ENCODE measurements around the gene TCEAL5.
A peak's percentile ranks its signal among the peaks of the same experiment; 100 is the strongest.
"Not testable (repeated sequence)": the region's sequence is repeated elsewhere in the genome, so short reads cannot be mapped to it uniquely, and the experiment has no call there.

Gene TCEAL5, protein sequence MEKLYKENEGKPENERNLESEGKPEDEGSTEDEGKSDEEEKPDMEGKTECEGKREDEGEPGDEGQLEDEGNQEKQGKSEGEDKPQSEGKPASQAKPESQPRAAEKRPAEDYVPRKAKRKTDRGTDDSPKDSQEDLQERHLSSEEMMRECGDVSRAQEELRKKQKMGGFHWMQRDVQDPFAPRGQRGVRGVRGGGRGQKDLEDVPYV

GRCh38 chrX:103276581-103277002, at the start of gene TCEAL5:
TSS of gene TCEAL5 (minus strand) at chrX:103276750. CDS start at chrX:103274563, 2,187 bp downstream.
- DNase-seq: peak; percentile 52

GRCh38 chrX:103311399-103311780, 34.8 kb upstream of the TCEAL5 start:
- DNase-seq: no peak

DNA sequence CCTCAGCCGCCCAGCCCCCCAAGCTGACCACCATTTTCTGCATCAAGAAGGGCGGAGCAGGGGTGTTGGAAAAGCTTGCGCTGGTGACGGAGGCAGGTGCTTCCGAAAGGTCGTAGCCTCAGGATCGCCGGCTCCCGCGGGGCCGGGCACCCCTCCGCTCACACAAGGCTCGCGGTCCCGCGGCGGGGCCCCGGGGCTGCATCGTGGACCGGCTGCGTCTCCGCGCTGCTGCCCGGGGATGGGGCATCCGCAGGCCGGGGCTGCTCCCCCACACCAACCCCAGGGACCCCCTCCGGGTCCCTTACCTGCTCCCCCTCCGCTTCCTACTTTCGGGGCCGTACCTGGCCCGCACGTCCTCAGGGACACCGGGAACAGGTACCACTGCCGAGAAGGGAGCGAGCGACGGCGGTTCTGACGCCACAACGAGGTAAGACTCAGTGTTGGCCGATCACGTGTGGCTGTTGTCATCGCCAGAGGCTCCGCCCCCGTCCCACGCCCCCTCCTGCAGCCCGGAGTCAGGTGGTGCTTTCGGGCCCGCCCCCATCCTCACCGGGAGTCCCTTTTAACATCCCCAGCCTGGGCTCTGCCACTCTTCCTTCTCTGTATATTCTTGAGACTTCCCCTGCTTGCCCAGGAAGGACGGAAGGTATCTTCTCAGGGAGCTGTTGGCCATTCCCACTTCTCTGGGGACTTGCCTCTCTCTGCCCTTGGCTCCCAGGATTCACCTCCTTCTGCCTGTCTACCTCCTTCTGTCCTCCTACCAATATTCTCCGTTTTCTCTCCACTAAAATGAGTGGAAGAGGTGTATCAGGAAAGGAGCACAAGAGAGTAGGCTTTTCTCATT, 34.2 kb upstream of the TCEAL5 start, which contains the start of gene BEX2:
Gene BEX2 (minus strand): TSS at position 436 of the 844 bp plus-strand sequence. CDS start 1,014 bp downstream, outside the sequence.
- peak; percentile 79 for DNase-seq

- peak; percentile 7 for DNase-seq
Observed at GRCh38 chrX:103309860-103310554, 33.5 kb upstream of the TCEAL5 start.

DNA sequence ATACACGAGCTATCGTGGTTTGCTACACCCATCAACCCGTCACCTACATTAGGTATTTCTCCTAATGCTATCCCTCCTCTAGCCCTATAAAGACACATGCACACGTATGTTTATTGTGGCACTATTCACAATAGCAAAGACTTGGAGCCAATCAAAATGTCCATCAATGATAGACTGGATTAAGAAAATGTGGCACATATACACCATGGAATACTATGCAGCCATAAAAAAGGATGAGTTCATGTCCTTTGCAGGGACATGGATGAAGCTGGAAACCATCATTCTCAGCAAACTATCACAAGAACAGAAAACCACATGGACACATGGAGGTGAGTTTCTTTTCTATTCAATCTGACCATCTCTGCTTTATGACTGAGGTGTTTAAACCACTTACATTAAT, 29.1 kb upstream of the TCEAL5 start:
- not testable (repeated sequence) for DNase-seq

- no peak for DNase-seq
Observed at GRCh38 chrX:103304705-103305104, 28.2 kb upstream of the TCEAL5 start.

DNA sequence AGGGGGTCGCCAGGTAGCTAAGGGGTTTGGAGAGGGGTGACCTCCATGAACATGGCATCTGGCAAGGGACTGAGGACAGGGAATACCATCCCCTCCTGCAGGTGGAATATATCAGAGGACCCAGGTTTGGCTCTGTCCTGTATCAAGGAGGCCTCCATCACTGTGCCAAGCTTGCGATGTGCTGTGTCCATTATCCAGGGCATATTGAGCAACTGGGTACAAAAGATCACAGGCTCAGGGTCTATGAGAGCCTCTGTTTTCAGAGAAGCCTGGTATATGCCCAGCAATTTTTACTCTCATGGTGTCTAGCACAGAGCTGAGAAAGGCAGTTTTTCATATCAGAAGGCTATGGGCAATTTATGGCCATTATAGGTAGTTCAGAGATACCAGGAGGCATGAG, 16.6 kb upstream of the TCEAL5 start:
- DNase-seq: no peak

GRCh38 chrX:103279624-103280023, 3.1 kb upstream of the TCEAL5 start:
- no peak for DNase-seq

DNA sequence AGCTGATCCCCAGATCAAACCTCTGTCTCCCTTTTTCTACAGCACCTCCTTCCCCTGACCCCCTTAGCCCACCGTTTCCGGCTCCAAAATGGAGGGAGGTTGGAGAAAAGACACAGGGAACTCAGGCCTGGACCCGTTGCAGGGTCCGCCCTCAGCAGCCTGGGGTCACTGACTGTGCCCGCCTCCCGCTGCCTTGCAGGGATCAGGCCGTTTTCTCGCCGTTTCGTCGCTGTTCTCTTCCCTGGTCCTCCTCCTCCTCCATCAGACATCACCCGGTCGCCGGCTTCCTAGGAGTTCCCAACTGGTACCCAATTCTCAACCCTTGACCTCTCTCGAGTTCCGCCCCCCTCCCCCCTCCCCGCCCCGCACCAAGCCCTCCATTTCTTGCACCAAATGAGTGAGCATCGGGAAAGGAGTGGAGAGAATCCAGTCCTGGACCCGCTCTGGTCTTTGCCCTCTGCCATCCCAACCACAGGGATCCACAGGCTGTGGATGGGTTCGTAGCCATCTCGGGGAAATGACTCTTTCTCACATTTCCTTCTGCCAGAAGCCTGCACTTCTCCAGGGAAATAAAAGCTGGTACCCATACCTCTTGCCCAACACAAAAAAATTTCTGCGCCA, 493 bp downstream of the TCEAL5 start:
- no peak for DNase-seq

DNA sequence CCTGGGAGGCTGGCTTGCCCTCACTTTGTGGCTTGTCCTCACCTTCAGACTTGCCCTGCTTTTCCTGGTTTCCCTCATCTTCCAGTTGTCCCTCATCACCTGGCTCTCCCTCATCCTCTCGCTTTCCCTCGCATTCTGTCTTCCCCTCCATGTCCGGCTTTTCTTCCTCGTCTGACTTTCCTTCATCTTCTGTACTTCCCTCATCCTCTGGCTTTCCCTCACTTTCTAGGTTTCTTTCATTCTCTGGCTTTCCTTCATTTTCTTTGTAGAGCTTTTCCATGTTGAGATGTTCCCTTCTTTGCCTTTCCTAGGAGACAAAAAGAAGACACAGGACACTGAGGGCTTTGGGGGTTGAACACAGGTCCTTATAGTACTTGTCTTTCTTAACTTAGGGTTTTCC, 2.3 kb downstream of the TCEAL5 start:
- no peak for DNase-seq

GRCh38 chrX:103258275-103258674, 18.3 kb downstream of the TCEAL5 start:
- no peak for DNase-seq

- DNase-seq: no peak
Observed at GRCh38 chrX:103256651-103257050, 19.9 kb downstream of the TCEAL5 start.

GRCh38 chrX:103254921-103255493, 21.5 kb downstream of the TCEAL5 start, which contains the start of gene TCEAL8:
TSS of gene TCEAL8 (minus strand) at chrX:103255155. CDS start at chrX:103253979, 1,176 bp downstream.
- DNase-seq: peak; percentile 83

GRCh38 chrX:103254171-103254824, 22.3 kb downstream of the TCEAL5 start:
- DNase-seq: peak; percentile 35

DNA sequence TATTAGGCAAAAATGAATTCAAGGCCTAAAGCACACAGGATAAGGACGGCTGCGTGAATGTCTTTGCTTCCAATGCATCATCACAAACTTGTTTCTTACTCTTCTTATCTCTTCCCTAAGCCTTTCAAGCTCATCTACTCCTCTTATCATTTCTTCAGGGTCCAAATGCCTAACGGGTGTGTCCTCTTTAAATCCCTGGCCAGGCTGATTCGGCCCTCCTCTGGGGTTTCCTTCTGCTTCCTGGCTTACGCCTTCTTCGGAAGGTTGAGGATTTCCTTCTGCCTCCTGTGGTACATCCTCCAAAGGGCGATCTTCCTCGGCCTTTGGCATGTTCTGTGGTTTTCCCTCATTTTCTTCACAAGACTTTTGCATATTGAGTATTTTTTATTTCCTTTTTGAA, 22.9 kb downstream of the TCEAL5 start:
- no peak for DNase-seq

DNA sequence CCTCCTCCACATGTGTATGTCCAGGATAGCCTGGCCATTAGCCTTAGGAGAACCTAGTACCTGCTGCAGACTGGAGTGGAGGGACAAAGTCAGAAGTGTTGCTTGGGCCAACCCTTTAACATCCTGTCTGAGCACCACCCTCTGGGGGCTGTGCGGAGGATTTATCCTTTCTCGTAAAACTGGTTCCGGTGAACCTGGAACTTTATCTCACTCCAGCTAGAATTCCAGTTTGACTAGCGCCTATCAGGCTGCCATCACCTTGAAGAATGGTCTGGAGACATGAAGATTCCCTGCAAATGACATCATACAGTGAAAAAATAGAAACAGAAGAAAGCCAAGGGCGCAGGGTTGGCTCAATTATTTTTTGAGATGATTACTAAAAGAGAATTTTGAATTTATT, 25.6 kb downstream of the TCEAL5 start:
- DNase-seq: no peak

DNA sequence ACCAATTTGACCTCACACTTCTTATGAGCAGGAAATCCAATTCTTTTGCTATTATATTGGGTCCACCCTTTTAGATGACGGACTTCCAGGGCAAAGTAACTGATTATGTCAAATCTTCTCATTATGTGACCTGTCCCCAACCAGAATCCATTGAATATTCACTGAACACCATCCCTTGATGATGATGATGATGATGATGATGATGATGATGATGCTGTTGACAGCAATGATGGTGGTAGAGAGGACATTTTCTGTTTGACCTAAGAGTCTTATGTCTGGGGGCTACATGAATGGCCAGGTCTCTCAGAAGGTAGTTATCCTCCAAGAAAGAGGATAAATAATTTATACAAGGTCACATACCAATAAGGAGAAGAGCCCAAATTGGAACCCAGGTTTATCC, 26.7 kb downstream of the TCEAL5 start:
- no peak for DNase-seq

- DNase-seq: peak; percentile 0
Observed at GRCh38 chrX:103248553-103248952, 28.0 kb downstream of the TCEAL5 start.

DNA sequence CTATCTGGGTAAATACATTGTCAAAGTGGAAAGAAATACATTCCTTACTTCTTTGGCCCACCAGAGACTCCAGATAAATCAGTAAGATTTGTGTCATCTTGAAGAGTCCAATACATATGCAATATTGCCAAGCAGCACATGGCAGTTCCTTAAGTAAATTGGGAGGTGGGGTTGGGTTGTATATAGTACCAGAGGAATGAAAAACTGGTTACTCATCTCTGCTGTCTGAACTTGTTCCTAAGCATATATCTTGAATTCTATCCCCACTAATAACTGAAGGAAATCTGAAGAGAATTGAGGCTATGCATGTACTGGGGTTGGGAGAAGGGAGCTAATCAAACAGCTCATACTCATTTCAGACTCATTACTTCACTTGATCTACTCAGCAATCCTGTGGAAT, 36.4 kb downstream of the TCEAL5 start:
- no peak for DNase-seq

DNA sequence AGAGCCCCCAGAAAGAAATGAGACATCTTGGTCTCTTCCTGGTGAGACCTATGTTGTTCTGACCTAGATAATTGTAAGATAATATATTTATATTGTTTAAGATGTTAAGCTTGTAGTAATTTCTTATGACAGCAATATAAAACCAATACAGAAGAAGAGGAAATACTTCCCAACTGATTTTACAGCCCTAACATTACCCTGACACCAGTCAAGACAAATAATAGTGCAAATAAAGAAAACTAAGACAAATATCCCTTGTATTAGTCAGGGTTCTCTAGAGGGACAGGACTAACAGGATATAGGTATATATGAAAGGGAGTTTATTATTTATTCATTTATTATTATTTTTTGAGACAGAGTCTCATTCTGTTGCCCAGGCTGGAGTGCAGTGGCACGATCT, 40.3 kb downstream of the TCEAL5 start:
- no peak for DNase-seq

GRCh38 chrX:103235608-103236007, 40.9 kb downstream of the TCEAL5 start:
- DNase-seq: not testable (repeated sequence)

- DNase-seq: no peak
Observed at GRCh38 chrX:103234869-103235268, 41.7 kb downstream of the TCEAL5 start.
